Keratinocyte (primary cell): Measurements from ENCODE around the gene AP1S3.

Experiments
- EZH2 ChIP-seq: IDR thresholded peaks from one replicate; pipeline ENCODE4 v1.6.1; 2012; ENCODE audit warnings: inconsistent platforms, mild to moderate bottlenecking, low read length, moderate library complexity
- TF ChIP-seq, protein P1 (sequence below), 3 experiments: IDR thresholded peaks in 1 of 3; conservative IDR thresholded peaks in 1 of 3; optimal IDR thresholded peaks in 1 of 3; 2 replicates in 2 of 3; 3 replicates in 1 of 3; pipeline versions ENCODE3 to v1.5.1; 2011; ENCODE audit warnings: low read length in 3 of 3, mild to moderate bottlenecking in 3 of 3, moderate library complexity in 2 of 3, control low read depth in 1 of 3, inconsistent platforms in 1 of 3; ENCODE audit not compliant: insufficient read depth in 2 of 3; ENCODE audit errors: extremely low read depth in 1 of 3

DNA sequence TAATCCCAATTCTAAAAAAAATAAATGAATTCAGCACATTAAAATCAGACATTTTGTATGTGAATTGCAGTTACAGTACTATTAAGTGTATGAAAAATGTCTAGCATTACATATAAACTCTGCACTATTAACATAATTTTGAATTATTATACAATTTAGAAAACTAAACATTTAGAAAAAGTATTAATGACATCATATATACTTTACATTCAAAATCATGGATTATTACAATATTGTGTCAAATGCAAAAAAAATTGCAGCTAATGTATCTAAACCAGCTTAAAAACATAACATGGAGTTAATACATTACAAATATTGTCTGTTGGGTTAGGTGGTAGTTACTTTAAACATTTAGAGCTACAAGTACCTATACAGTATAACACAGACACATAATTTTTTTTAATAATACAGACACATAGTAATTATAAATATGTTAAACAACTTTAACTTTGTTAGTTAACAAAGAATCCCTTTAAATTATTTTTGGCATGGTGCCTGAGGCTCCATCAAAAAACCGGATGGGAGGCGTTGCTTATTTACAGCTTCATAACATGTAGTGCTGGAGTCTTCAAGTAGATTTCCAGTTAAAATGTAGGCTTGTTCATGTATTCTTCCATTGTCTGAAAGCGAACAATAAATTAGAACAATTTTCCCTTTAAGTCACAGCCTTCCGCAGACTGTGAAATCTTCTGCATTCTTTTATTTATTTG, 79.1 kb downstream of the AP1S3 start:
- TF ChIP-seq, protein P1, sequence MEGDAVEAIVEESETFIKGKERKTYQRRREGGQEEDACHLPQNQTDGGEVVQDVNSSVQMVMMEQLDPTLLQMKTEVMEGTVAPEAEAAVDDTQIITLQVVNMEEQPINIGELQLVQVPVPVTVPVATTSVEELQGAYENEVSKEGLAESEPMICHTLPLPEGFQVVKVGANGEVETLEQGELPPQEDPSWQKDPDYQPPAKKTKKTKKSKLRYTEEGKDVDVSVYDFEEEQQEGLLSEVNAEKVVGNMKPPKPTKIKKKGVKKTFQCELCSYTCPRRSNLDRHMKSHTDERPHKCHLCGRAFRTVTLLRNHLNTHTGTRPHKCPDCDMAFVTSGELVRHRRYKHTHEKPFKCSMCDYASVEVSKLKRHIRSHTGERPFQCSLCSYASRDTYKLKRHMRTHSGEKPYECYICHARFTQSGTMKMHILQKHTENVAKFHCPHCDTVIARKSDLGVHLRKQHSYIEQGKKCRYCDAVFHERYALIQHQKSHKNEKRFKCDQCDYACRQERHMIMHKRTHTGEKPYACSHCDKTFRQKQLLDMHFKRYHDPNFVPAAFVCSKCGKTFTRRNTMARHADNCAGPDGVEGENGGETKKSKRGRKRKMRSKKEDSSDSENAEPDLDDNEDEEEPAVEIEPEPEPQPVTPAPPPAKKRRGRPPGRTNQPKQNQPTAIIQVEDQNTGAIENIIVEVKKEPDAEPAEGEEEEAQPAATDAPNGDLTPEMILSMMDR (optimal IDR thresholded peaks at IDR 0.05 in 1 of 3, IDR thresholded peaks at IDR 0.05 in 1 of 3, conservative IDR thresholded peaks at IDR 0.05 in 1 of 3; ENCODE audit: extremely low read depth in 1 of 3, insufficient read depth in 2 of 3, low read length in 3 of 3) = no peak
- TF ChIP-seq EZH2 = no peak
